ENCODE results near the gene ZBTB48.

ZBTB48 gene

DNA sequence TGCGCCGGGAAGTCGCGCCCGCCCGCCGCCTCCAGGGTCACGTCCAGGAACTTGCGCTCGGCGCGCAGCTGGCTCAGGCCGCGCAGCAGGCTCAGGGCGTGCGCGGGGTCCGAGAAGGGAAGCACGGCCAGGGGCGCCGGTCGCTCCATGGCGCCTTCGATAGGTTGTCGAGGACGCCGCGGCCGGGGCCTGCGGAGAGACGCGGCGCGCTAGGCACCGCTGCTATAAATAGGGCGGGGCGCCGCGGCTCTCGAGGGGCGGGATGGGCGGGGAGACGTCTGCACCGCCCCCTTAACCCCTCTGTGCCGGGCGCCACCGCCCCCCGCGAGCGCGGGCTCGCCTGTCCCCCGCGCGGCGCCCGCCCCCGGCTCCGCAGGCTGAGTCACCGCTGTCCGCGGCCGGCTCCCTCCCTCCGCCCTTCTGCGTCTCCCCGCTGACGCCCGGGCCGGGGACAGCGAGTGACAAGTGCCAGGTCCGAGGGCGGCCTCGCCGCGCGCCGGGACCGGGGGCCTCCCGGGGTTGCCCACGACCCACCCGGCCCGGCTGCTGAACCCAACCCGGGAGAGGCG, 23.0 kb downstream of the ZBTB48 start, which contains the start of gene KLHL21:
KLHL21 (minus strand) TSS at position 201 of the 569 bp plus-strand sequence; CDS start at position 149, 52 bp downstream.
- Histone ChIP-seq H3K4me3 (ENCODE audit: low read length) (peak within 1 kb of the TSS; percentile 80), H3K4me2 (ENCODE audit: low read length) (peak within 1 kb of the TSS; percentile 95), H3K9me3 (replicated peaks; ENCODE audit: low read length) (no peaks in the 10 kb centered on the region), H3K36me3 (ENCODE audit: insufficient read depth, low read length) (peaks cover 16% of the 10 kb centered on the region), H3K9ac (ENCODE audit: low read depth, low read length) (peak within 1 kb of the TSS; percentile 87), H3K4me1 (ENCODE audit: control insufficient read depth, insufficient read depth, low read length) (peaks cover 41% of the 10 kb centered on the region), H3K27me3 (ENCODE audit: control insufficient read depth, insufficient read depth, low read length) (no peaks in the 10 kb centered on the region)

DNA sequence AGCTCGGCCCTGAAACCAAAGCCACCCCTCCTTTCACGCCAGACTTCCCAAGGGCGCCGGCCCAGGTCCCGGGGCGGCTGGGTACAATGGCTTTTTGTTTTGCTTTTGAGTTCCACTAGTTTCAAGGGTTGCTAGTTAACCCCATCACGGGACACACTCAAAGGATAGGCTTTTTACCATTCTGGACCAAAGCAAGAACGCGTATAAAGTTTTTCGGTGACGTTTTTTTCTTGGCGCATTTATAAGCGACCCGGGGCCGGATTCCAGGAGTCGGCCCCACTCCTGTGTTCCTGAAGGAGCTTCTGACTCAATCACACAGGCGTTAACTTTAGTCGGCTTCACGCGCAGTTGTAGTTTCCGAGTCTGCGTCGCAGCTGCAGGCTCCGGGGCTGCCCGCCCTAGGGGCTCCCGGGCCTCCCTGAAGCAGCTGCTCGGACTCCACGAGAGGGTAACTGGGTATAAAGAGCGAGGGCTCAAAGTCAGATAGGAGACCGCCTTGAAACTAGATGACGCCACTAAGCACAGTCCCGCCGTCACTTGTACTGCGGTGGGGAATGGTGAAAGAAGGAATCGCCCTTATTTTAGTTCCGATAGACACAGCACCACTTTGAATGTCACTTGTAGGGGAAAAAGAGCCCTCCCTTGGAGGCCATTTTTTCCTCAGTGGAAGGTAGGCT, 23.6 kb downstream of the ZBTB48 start:
- H3K4me1 ChIP-seq (ENCODE audit: control insufficient read depth, insufficient read depth, low read length): peaks cover 36% of the 10 kb centered on the region
- H3K27me3 ChIP-seq (ENCODE audit: control insufficient read depth, insufficient read depth, low read length): no peaks in the 10 kb centered on the region
- H3K4me2 ChIP-seq (ENCODE audit: low read length): peak overlapping the region; percentile 95
- peak overlapping the region; percentile 87 for H3K9ac ChIP-seq (ENCODE audit: low read depth, low read length)
- peaks cover 12% of the 10 kb centered on the region for H3K36me3 ChIP-seq (ENCODE audit: insufficient read depth, low read length)
- no peaks in the 10 kb centered on the region for H3K9me3 ChIP-seq (replicated peaks; ENCODE audit: low read length)
- peak overlapping the region; percentile 80 for H3K4me3 ChIP-seq (ENCODE audit: low read length)

DNA sequence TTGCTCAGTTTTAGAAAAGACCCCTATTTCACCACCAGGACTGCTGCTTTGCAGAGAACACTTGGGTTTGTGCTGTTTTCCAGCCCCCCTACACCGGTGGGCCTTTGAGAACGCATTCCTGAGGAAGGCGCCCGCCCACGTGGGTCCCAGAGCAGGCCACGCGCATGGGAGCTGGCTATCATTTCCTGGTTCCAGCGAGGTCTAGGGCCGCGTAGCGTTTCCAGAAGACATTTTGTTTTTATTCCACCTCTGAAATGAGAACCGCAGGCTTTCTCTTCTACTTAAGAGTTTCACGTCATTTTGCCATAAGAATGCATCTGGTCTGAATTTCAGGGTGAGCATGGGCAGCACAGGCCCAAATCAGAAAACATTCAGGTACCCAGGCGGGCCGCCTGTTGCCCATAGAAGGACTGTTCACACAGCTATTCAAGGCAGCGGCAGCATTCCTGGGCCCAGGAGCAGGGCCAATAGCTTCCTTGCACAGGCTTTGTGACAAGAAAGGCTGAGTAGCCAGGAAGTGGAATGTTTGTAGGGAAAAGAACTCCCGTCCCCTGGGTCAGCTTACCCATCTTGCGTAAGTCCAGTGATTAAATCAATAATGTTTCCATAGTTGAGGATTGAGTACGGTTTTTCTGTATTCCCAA, 24.2 kb downstream of the ZBTB48 start:
- Histone ChIP-seq H3K4me2 (ENCODE audit: low read length) (peak overlapping the region; percentile 95), H3K27me3 (ENCODE audit: control insufficient read depth, insufficient read depth, low read length) (no peaks in the 10 kb centered on the region), H3K9me3 (replicated peaks; ENCODE audit: low read length) (no peaks in the 10 kb centered on the region), H3K36me3 (ENCODE audit: insufficient read depth, low read length) (peaks cover 8% of the 10 kb centered on the region), H3K9ac (ENCODE audit: low read depth, low read length) (peak overlapping the region; percentile 87), H3K4me3 (ENCODE audit: low read length) (peak overlapping the region; percentile 80), H3K4me1 (ENCODE audit: control insufficient read depth, insufficient read depth, low read length) (peaks cover 29% of the 10 kb centered on the region)

DNA sequence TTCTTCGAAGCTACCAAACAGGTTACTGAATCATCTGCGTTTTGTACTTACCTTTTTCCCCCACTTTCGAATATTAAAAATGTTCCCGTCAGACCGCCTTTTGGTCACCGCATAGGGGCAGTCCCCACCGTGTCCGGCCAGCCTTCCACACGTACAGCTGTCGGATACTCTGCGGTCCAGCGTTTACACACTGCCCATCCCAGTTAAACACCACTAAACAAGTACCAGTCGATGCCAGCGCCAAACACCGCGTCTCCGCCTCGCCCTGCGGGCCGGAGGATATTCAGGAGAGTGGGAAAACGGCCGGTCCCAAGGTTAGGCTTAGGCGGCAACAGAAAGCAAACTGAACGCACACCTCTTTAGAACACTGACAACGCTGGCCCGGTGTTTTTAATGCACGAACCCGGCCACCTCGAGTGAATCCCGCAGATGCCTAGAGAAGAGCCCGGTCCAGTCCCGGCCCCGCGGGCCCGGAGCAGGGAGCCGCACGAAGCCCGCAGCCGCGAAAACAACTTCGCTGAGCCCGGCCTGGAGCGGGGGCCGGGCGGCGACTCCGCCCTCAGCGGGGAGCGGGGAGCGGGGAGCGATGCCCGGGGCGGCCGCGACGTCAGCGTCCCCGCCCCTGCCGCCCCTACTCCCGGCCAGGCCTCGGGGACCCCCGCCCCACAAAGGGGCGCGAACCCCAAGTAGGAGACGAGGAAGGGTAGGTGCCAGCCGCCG, 33.0 kb downstream of the ZBTB48 start:
- peak overlapping the region; percentile 78 for H3K9ac ChIP-seq (ENCODE audit: low read depth, low read length)
- no peaks in the 10 kb centered on the region for H3K4me1 ChIP-seq (ENCODE audit: control insufficient read depth, insufficient read depth, low read length)
- no peaks in the 10 kb centered on the region for H3K27me3 ChIP-seq (ENCODE audit: control insufficient read depth, insufficient read depth, low read length)
- H3K4me2 ChIP-seq (ENCODE audit: low read length): peak overlapping the region; percentile 85
- peaks cover 7% of the 10 kb centered on the region for H3K36me3 ChIP-seq (ENCODE audit: insufficient read depth, low read length)
- H3K4me3 ChIP-seq (ENCODE audit: low read length): peak overlapping the region; percentile 74
- H3K9me3 ChIP-seq (replicated peaks; ENCODE audit: low read length): no peaks in the 10 kb centered on the region

DNA sequence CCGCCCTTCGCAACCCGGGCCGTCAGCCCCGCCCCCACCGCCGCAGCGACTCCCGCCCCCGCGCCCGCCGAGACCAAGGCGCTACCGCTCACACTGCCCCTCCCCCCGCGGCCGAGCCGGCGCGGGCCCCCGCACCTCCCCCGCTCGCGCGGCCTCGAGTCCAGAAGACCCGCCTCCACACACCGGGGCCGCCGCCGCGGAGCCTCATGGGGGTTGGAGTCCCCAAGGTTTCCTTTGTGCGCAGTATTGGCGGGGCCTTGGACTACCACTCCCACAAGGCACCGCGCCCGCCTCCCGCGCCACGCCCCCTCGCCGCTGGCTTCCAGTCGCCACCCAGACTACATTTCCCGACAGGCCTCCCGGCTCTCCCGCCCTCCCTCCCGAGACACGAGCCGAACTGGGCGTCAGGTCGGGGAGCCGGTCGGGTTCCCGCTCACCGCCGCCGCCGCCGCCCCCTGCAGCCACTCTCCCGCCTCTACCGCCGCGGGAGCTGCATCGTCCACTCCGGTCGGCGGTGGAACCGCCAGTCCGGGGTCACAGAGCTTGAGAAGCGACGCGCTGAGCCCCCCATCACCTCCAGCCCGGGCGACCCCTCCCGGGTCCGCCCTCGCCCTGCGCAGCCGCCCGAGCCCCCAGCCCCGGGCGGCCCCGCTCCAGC, 33.7 kb downstream of the ZBTB48 start, which contains the start of gene PHF13:
PHF13 (plus strand) TSS at position 371 of the 658 bp plus-strand sequence. CDS start 336 bp downstream, outside the sequence.
- peak within 1 kb of the TSS; percentile 86 for H3K9ac ChIP-seq (ENCODE audit: low read depth, low read length)
- peak within 1 kb of the TSS; percentile 95 for H3K4me3 ChIP-seq (ENCODE audit: low read length)
- H3K36me3 ChIP-seq (ENCODE audit: insufficient read depth, low read length): peaks cover 7% of the 10 kb centered on the region
- H3K27me3 ChIP-seq (ENCODE audit: control insufficient read depth, insufficient read depth, low read length): no peaks in the 10 kb centered on the region
- H3K4me1 ChIP-seq (ENCODE audit: control insufficient read depth, insufficient read depth, low read length): no peaks in the 10 kb centered on the region
- no peaks in the 10 kb centered on the region for H3K9me3 ChIP-seq (replicated peaks; ENCODE audit: low read length)
- peak within 1 kb of the TSS; percentile 85 for H3K4me2 ChIP-seq (ENCODE audit: low read length)

DNA sequence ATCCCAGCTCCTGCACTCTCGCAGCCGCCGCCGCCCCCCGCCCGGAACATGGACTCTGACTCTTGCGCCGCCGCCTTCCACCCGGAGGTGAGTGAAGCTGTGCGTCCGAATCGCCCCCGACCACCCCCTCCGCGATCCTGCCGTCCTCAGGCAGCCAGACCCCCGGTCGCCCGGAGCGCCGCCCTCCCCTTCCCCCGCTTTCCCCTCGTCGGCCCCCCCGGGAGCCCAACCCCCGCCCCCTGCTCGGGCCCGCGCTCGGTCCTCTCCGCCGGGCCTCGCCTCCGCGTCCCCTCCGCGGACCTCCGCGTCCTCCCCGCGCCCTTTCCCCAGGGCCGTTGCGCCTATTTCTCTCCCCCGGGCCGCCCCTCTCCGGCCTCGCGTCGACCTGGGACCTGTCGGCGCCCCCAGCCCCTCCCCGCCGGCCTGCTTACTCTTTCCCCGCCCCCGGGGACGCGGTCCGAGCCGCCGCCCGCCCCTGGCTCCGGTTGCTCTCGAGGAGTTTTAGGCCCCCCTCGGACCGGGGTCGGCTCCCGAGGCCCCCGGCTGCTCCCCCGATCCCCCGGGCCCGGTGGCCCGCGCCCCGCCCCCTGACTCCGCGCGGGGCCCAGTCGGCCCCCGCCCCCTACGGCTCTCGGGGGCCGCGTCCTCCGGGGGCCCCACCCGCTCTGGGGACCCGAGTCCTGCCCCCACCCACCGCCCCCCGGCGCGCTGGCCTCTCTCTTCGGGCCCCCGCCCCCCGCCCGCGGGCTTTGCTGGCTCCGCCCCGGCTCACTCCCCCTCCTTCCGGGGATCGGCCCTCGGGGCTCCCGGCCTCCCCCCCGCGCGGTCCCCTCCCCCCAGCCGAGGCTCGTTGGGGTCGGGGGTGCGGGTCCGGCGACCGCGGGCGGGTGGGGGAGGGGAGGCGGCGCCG, 34.5 kb downstream of the ZBTB48 start:
- no peaks in the 10 kb centered on the region for H3K4me1 ChIP-seq (ENCODE audit: control insufficient read depth, insufficient read depth, low read length)
- H3K27me3 ChIP-seq (ENCODE audit: control insufficient read depth, insufficient read depth, low read length): no peaks in the 10 kb centered on the region
- peak overlapping the region; percentile 95 for H3K4me3 ChIP-seq (ENCODE audit: low read length)
- H3K9me3 ChIP-seq (replicated peaks; ENCODE audit: low read length): no peaks in the 10 kb centered on the region
- H3K36me3 ChIP-seq (ENCODE audit: insufficient read depth, low read length): peaks cover 7% of the 10 kb centered on the region
- peak overlapping the region; percentile 76 for H3K4me2 ChIP-seq (ENCODE audit: low read length)
- peak overlapping the region; percentile 86 for H3K9ac ChIP-seq (ENCODE audit: low read depth, low read length)

DNA sequence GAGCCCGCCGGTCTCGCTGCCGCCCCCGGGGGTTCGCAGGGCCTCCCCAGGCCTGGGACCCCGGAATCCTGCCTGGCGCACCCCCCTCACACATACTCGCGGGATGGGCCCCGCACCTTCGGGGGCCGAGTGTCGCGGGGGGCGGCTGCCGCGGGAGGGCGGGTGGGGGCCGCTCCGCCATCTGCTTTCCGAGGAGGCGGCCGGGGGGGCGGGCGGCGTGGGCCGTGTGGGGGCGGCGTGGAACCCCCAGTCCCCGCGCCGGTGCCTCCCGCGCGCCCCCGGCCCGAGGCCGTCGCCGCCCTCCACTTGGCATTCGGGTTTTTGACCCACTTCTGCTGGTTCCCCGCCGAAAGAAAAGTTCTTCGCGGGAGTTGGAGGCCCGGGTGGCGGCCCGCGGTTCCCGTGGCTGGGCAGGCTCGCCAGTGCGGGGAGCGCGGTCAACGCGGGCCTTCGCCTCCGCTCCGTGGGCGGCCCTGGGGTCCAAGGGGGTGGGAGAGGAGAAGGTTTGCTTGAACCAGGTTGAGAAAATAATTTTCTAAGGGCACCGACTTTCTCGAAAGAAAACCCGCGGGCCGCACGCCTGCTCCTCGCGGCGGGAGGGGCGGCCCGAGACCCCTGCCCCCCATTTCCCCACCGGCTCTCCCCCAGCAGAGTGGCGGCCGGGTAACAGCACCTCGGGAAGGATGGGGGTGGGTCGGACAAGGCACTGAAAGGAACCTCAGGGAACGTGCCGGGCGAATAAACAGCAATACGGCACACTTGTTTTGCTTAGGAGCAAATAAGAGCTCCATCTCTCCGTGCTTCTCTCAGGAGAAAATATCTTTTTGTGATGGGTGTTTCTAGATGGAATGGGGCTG, 35.4 kb downstream of the ZBTB48 start:
- Histone ChIP-seq H3K4me2 (ENCODE audit: low read length) (peak overlapping the region; percentile 92), H3K27me3 (ENCODE audit: control insufficient read depth, insufficient read depth, low read length) (no peaks in the 10 kb centered on the region), H3K9ac (ENCODE audit: low read depth, low read length) (peak overlapping the region; percentile 84), H3K36me3 (ENCODE audit: insufficient read depth, low read length) (peaks cover 15% of the 10 kb centered on the region), H3K4me3 (ENCODE audit: low read length) (peak overlapping the region; percentile 95), H3K9me3 (replicated peaks; ENCODE audit: low read length) (no peaks in the 10 kb centered on the region), H3K4me1 (ENCODE audit: control insufficient read depth, insufficient read depth, low read length) (no peaks in the 10 kb centered on the region)

DNA sequence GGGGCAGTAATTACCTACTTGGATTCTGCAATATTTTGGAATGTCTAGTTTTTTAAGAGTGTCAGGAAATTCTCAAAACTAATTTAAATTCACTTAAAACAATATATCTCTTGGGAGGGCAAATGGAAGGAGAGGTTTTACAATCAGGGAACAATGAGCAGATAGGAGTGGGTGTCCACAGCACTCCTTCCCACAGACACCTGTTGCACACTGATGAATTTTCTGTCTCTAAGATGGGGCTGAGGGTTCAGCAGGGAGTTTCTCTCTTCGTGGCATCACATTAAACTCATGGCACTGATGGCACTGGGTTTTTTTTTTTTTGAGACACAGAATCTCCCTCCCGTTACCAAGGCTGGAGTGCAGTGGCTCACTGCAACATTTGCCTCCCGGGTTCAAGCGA, 39.3 kb downstream of the ZBTB48 start:
- Histone ChIP-seq H3K27me3 (ENCODE audit: control insufficient read depth, insufficient read depth, low read length) (no peaks in the 10 kb centered on the region), H3K4me1 (ENCODE audit: control insufficient read depth, insufficient read depth, low read length) (no peaks in the 10 kb centered on the region), H3K9ac (ENCODE audit: low read depth, low read length) (no peak overlapping the region), H3K4me3 (ENCODE audit: low read length) (no peak overlapping the region), H3K4me2 (ENCODE audit: low read length) (no peak overlapping the region), H3K9me3 (replicated peaks; ENCODE audit: low read length) (no peaks in the 10 kb centered on the region), H3K36me3 (ENCODE audit: insufficient read depth, low read length) (peaks cover 50% of the 10 kb centered on the region)

DNA sequence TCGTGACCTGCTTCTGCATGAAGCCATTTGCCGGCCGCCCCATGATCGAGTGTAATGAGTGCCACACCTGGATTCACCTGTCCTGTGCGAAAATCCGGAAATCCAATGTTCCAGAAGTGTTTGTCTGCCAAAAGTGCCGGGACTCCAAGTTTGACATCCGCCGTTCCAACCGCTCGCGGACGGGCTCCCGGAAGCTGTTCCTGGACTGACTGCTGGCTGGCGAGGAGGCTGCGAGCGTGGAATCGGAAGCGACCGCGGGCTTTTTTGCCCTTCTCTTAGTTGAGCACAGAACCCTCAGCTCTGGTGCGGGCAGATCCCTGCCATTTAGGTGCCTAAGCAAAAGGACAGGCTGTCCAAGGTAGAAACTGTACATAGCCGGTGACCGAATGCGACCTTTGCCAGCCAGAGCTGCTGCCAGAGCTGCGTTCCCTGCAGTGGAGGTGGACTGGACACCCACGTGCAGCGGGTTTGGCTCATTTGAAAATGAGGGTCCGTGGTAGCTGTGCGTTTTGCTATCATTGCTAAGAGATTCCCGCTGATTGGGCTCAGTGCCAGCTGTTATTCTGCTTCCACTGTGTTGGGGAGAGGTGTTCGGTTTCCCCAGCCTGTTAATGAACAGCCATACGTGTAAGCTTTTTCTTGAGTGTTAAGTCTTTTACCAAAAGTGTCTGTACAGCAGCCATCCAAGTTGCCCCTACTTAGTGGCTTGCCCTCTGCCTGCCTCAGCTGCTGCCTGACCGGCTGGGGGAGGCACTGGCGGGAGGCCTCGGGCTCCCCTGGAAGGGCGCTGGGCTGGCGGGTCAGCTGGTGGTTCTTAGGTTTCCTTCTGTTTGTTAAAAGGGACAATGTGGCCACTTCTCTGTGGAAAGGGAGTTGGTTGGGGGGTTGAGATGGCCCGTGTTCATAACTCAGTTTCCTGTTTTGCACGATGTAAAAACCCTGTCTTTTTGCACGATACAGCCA, 41.9 kb downstream of the ZBTB48 start:
- H3K36me3 ChIP-seq (ENCODE audit: insufficient read depth, low read length): peaks cover 49% of the 10 kb centered on the region
- H3K9me3 ChIP-seq (replicated peaks; ENCODE audit: low read length): no peaks in the 10 kb centered on the region
- H3K4me3 ChIP-seq (ENCODE audit: low read length): no peak overlapping the region
- H3K27me3 ChIP-seq (ENCODE audit: control insufficient read depth, insufficient read depth, low read length): no peaks in the 10 kb centered on the region
- no peak overlapping the region for H3K9ac ChIP-seq (ENCODE audit: low read depth, low read length)
- peaks cover 10% of the 10 kb centered on the region for H3K4me1 ChIP-seq (ENCODE audit: control insufficient read depth, insufficient read depth, low read length)
- H3K4me2 ChIP-seq (ENCODE audit: low read length): no peak overlapping the region
